ENCODE results near the gene TRABD2B.

DNA sequence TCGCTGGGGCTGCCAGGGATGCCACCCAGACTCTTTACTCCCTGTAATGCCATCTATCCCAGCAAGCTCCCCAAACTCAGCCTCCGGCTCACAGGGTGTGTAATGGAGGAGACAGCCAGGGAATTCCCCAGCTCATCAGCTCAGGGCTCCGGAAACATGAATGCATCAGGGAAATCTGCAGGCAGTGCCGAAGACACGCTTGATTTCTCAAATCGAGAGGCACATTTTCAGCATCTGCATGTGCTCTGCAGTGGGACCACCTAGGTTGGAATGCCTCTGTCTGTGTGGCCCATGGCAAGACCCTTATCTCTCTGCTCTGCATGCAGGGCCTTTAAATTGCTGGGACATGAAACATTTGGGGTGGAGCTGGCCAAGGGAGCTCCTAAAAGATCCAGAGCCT, 170.1 kb downstream of the TRABD2B start:
- TF ChIP-seq CTCF (IDR thresholded peaks at IDR 0.05; ENCODE audit: low read depth, low read length, missing input control): no peak
- no peak for TF ChIP-seq YY1 (IDR thresholded peaks at IDR 0.05)
- TF ChIP-seq REST (IDR thresholded peaks at IDR 0.05): no peak
- TF ChIP-seq EGR1 (IDR thresholded peaks at IDR 0.05; ENCODE audit: low read depth in 2 of 2): no peak
- no peak for TF ChIP-seq SP1 (IDR thresholded peaks at IDR 0.05)
- TF ChIP-seq MAX (IDR thresholded peaks at IDR 0.05): no peak
- TF ChIP-seq, protein P1, sequence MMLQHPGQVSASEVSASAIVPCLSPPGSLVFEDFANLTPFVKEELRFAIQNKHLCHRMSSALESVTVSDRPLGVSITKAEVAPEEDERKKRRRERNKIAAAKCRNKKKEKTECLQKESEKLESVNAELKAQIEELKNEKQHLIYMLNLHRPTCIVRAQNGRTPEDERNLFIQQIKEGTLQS (IDR thresholded peaks at IDR 0.05): no peak
- TF ChIP-seq JUND (IDR thresholded peaks at IDR 0.05): no peak
- no peak for TF ChIP-seq FOXA2 (IDR thresholded peaks at IDR 0.05)
- no peak for TF ChIP-seq GABPA (IDR thresholded peaks at IDR 0.05 in 1 of 2, conservative IDR thresholded peaks at IDR 0.05 in 1 of 2)
